HK-2 (cell line): ENCODE results near the gene APP.

Source experiments
- DNase-seq: peaks from one replicate; pipeline ENCODE4 v3.0.0-alpha.2; 2018; ENCODE audit not compliant: unreplicated experiment

The APP gene

DNA sequence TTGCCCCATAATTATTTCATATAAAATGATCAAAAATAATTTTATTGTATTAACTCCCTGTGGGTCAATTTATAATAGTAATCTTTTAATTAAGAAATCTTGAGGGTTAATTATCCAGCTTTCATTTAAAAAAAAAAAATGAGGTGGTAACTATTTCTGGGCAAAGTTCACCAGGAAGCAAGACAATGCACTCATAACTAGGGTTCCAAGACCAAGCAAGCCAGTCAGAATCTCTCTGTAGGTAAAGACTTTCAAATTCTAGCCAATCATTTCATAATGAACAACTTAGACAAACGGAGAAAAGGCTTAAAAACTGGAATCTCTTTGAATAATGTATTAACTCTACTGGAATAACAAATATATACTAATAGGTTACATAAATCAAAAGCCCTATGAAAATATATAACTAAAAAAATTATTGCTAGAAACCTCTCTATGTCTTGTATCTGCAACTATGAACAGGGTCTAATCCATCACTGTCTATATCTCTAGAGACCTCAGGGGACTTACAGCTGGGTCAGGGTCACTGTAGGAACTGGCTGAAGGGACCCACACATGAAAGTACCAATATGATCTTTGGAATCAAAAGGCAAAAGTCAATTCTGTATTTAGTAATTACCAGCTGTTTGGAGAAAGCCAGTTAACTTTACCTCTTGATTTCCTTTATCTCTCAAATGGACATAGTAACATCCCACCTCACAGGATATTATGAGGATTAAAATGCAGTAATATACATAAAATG is 43.3 kb downstream of the APP start:
- DNase-seq = no peak

DNA sequence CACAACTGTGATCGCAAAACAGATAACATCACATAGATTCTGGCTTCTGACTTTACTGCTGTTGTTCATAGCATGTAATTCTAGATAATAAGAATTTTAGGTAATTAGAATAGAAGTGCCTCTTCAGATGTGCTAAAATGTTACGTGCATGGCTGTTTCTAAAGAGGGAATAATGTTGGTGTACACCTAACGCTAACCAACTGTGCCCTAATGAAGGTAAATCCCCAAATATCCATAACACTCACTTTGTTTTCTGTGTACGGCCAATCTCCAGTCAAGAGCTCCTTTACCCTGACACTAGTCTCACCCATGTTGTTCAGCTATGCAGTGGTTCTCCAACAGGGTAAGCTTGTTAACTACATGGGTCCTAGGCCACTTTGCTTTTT is 44.4 kb downstream of the APP start:
- DNase-seq = no peak

DNA sequence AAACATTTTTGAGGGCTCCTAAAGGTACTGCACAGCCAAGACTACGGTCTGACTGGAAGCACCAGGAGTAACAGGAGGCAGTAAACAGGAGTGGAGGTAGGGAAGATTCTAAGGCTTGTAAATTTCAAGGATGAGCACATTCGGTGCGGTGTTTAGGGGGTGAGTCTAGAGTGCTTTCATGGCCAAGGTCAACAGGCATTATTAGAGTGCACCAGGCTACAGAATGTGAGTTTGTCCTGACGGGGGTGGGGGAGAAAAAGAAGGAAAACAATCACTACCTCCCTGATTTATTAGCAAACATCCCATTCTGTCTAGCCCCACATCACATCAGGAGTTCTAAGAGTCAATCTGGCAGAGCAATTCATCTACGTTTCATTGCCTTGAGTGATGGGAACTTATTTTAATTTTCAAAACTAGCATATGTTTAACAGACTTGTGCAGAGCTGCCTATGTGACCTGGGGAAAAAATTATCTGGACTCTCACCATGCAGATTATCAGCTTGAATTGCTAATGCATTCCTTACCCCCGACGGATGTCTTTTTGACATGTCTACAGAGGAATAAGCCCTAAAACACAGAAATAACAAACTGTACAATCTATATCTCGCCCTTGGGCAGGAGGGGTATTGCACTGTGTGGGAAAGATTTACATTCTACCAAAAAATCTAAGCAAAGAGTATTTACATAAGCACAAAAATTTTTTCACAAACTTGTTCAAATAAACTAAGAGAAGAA is 45.0 kb downstream of the APP start:
- DNase-seq = no peak

DNA sequence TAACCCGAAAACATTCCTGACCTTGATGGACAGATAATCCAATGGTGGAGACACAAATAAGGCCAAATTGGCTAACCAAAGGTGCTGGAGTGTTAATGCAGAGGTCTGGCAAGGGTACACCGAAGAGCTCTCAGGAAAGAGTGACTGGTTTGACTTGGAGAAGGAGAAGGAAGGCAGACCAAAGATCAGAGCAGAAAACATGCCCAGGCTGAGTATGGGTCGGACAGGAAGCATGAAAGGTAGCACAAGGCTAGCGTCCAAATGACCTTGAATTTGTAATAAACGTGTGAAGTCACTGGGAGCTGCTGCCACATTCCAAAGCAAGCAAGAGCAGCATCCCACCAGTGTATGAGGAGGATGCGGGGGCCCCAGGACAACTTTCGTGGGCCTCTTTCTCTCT is 45.7 kb downstream of the APP start:
- no peak for DNase-seq

DNA sequence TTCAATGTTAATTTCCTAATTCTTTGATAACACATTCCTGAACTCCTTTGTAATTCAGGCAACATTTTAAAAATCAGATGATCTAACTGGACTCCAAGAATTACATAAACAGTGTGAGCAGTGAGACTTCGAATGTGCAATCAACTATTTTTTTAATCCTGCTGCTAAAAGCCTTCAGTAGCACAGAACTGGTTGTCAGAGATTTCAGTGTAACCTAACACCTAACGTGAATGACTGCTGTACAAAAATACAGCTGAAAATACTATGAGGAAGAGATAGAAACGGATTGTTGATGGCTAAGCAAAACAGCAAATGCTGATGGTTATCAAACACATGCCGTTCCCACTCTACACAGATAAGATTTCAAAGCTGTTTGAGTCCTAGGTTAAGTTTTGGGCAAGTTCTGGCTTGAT is 46.1 kb downstream of the APP start:
- DNase-seq = no peak

DNA sequence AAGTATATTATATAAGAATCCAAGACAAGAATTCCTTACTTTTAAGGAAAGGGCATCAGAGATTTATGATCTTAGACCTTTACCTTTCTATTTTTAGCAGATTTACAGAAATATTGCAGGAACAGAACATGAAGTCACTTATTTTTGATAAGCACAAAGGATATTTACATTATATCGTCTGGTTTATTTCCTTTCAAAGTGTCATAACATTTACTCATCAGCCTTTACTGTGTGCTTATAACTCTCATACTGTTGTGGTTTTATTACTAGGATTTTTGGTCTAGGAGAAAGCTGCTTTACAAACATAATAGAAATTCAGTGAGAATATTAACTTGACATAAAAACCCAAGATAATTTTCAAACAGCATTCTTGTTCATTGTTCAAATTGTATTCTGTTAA is 47.6 kb downstream of the APP start:
- DNase-seq = no peak

DNA sequence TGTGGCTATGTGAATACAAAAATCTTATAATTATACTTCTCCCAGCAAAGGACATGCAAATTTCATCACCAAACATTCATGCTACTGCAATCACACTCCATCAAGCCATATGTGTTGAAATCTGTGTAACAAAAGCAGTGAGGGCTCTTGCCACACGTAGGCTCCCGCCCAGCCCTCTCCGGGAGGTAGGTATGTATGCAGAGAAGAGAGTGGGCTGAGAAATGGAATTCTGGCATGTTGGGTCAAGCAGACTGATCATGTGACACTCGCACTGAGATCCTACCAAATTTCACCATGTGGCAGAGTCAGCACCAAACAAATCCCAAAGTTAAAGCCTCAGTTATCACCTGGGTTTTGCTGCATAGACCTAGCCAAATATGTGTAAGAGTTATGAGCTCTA is 49.7 kb downstream of the APP start:
- DNase-seq = no peak

DNA sequence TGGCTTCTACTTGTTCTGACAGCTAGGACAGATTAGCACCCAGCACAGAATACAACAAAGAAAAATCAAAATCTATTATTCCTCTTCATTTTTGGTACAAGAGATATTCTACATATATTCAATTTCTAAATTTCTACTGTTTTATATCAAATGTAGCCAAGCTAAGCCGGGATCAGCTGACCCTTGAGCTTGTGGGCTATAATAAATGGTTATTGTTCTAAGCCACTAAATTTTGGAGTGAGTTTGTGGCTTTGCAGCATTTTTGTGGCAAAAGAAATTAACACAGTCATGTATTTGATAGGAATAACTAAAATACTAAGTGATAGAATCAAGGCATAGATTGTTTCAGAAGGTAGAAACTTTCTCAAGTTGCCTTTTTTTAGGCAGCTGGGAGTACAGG is 50.7 kb downstream of the APP start:
- DNase-seq = no peak

DNA sequence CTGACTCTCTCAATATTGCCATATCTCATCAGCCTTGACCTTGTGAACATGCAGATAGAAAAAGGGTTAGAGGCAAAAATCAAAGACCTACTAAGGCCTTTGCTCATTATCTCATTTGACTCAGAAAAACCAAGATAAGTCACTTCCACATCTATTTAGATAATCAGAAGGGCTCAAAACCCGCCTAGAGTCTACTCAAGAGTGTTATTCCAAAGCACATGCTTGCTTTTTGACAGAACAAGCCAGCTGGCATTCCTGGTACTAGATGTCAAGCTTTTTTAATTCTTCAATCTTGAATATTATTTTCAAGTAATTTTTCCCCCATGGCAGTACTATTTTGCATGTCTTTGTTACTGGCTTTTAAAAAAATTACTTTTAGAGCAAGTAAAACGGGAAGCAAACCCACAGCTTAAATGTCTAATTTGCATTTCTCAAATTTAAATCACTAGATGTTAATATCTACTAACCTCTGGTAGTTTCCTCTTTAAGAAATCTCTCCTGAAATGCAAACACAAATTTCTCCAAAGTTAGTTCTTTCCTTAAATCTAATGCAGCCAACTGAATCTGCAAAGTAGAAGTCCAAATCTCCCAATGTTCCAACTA is 51.5 kb downstream of the APP start:
- DNase-seq = no peak

DNA sequence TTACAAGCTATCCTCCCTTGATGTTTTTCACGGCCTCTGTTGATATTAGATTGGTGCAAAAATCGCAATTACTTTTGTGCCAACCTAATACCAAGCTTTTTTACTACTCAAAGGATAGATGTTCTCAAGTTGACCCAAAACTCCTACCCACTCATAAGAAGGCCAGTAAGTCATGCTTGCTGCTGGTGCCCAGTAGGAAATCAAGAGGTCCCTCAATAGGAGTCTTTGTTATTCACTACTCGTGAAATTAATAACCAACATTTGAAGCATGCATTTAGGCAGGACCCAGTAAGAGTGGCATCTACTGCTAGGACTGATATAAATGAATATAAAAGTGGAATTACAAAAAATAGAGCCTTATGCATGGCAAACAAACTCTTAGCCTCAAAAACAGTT is 52.6 kb downstream of the APP start:
- no peak for DNase-seq

DNA sequence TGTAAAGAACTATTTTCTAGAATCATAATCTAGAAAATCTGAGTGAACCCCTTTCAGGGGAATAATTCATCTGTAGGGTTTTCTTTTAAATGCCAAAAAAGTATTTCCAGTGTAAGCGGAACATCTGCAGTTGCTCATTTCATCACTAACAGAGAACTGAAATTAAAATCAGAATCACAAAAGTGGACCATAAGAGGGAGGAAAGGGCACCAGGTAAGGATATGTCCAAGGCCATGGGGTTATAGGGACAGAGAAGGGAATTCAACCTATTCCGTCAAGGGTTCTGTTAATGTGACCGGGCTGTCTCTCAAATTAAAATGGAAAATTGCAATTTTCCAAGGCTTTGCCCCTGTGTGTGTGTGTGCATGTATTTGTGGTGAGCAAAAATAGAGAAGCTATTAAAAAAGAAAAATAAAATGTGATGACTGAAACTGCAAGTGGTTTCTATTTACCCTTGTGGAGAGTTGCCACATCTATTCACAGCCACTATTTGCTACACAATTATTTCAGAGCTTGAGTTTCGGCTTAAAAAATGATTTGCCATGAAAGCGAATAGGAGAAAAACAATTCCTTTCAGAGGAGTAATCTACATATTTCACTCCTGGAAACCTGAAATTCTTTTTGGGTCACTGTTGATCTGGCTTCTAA is 53.1 kb downstream of the APP start:
- DNase-seq = no peak

DNA sequence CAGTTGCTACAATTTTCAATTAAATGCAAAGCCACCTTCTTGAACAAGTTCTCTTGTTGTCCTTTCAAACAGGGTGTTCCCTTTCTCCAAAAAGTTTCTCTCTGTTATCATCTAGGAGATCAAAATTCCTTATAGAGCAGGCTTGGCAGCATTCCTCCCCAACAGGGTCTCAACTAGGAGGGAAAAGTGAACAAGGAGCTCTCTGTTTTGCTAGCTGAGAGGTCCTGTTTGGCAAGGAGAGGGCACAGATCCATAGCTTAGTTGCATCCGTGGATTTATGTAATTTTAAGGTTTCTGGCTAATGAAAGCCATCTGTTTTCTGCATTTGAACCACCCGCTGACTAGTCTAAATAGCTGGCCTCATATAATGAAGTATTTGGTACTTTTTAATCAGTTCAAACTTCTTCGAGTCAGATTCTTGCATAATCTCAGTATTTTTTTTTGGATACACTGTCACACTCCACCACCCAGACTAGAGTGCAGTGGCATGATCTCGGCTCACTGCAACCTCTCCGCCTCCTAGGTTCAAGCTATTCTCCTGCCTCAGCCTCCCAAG is 54.0 kb downstream of the APP start:
- DNase-seq = no peak

DNA sequence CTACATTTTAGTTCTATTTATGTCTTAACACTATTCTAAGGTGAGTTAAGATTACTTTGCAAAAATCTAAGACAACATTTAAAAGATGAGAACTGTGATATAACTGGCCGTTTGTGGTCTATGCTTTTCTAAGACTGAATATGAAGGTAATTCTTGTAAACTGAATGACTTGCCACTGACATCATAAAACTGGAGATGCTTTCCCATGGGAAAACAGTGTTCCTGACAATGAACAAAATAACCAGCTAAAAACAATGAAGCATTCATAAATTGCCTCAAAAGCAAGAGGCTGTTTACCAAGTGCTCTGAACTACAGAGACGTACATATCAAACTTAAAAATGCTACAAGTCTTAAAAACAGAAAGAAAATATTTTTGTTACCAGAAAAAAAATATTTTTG is 54.7 kb downstream of the APP start:
- no peak for DNase-seq

DNA sequence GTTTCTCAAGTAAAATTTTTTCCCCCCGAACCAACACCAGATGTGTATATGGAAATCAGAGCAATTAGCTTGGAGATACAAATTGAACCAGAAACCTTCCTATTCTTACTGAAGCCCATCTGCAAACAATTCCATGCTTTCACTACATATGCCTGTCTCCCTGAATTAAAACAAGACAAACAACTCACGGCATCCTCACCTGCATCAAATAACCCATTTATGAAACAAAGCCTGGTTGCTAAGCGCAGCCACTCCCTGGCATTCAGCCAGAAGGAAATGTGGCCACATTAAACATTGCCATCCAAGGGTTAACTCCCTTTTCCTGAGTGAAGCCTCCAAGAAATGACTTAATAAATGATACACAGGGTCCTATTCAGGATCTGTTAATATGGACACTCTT is 55.3 kb downstream of the APP start:
- no peak for DNase-seq

DNA sequence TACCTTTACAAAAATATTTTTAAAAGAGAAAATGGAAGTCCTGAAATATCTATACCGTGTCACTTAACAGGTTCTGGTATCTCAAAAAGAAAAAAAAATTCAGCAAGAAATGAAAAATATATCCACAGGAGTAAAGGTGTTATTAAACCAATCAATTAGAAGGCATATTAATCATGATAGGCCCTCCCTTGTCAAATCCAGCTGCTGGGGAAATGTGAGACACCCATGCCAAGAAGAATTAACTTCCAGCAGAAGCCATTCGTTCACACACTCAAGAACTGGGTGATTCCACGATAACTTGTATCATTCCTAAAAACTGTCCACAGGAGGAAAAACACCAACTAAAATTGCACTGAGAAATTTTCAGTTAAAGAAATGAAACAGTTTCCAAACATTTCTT is 57.6 kb downstream of the APP start:
- no peak for DNase-seq

DNA sequence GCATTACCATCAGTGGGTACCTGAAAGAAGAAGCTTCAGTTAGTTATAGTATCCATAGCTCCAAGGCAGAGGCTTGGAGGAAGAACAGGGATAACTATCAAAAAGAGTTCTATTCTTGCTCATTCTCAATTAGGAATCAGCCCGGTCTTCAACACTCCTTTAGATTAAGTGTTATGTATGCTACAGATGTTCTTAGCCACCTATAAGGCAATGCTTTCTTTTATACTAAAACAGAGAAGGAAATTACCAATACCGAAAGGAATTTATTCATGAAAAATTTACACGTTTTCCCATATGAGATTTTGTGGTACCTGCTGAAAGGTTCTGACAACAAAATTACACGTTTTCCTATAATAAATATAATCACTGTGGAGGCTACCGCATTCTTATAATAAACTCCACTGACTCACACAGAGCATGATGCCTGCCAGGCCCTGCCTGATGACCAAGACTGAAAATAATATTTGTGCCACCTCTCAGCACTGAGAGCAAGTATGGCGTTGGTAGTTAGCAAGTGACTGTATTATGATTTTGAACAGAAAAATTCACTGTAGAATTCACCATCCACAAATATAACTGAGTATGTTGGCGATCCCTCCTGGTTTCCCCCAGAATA is 58.3 kb downstream of the APP start:
- no peak for DNase-seq

DNA sequence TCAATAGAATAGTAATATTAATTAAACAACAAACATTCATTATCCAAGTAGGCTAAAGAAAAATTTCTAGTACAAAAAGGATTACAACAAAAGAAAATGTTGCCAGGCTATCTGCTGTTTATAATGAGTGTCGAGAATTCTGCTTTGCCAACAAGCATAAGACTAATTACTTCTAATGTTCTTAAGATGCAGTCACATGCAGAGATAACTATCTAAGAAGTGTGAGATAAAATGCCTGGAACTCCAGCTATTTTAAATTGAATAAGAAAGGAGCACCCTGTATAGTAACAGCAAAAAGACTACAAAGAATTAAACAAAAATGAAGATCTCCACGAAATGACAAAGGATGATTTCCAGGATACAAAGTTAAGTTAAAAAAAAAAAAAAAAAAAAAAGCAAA is 59.9 kb downstream of the APP start:
- DNase-seq = no peak

DNA sequence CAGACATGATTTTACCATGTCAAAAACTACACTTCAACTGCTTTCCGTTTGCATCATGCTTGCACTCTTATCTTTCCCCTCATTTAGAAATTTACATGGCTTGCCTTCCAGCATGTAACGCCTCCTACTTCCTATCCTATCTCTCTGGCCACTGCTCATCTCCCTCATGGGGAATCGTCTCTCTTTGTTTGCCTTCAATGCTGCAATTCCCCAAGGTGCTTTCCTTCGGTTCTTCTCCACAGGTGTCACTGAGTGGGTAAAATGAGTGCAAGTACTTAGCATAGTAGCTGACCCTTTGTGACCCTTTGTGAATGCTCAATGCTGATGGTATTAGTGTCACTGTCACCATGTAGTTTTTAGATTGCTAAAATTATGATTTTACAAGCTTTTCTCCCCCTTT is 63.1 kb downstream of the APP start:
- DNase-seq = no peak

DNA sequence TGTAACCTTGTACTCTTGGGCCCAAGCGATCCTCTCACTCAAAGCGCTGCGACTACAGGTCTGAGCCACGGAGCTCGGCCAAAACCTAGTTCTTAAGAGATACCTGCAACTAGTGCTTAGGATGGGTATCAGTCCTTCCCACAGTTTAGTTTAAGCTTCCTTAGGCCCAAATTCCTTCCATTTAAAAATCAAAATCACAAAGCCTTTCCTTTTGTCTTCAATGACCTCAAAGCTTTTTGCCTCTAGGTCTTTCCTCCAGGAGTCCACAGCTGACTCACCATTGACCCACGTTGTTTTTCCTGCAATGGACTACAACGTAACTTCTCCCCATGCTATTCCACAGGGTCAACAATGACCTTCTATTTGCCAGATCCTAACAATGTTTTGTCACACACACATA is 64.0 kb downstream of the APP start:
- no peak for DNase-seq

DNA sequence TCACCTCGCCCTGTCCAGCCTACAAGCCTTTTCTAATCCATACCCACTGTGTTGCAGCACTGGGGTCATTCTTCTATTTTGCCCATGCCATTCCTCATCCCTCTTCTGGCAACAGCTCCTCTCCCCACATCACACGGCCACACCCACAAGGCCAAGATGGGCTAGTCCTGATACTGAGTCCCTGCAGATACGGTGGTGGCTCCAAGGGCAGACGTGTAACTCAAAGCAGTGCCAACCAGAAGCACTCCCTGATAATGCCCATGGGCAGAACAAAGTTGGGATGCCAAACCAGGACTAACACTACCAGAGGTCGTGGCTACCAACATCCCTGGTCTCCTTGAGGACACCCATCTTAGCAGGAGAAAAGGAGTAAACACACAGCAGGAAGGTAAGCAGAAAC is 64.8 kb downstream of the APP start:
- no peak for DNase-seq

DNA sequence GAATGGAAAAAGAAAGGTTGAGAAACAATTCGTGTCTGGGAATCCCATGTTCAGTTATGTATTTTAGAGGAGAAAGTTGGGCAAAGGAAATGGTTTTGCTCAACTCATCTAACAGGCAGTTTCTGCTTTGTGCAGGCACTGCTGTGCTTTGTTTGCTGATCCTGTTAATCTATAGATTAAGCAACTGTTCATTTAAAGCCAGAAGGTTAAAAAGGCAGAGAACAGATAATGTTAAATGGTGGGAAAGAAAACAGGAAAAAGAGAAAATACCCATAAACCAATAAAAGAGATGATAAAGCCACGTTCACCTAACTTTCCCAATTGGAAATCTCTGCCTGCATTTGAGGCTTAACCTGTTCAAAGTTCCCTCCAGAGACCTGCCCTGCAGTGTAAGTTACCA is 70.0 kb downstream of the APP start:
- no peak for DNase-seq

DNA sequence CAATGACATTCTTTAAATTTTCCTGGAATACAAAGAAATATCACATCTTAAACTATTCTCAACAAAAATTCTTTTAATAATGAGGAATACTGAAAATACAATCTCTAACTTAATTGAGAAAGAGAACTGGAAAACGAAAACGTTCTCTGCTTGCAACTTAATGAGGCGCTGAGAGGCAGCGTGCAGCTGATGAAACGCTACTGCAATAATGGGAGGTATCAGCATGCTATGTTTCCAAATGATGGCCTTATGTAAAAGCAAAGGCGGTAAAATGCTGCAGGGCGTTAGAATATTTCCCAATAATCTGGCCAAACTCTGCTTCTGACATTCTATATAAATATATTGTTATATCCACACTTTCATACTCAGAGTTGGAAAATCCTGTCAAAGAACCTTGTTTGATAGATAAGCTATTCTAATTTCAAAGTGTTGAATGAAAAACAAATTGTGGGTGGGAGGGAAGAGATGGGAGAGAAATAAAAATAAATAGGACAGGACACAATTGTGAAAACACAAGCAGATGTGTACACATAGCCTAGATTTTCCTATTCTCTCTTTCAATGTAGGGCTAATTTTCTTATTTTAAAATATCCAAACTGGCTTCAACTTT is 70.9 kb downstream of the APP start:
- no peak for DNase-seq
